HG02759 (cell line): Measurements from ENCODE around the gene ARMC6.
"Not testable (repeated sequence)": the region's sequence is repeated elsewhere in the genome, so short reads cannot be mapped to it uniquely, and the experiment has no call there.

Experiments
- ATAC-seq: cut with Tn5 transposase; IDR thresholded peaks from one replicate; pipeline ENCODE4 v1.9.1; 2021; ENCODE audit warnings: mild to moderate bottlenecking, moderate library complexity; ENCODE audit not compliant: unreplicated experiment

The ARMC6 gene

DNA sequence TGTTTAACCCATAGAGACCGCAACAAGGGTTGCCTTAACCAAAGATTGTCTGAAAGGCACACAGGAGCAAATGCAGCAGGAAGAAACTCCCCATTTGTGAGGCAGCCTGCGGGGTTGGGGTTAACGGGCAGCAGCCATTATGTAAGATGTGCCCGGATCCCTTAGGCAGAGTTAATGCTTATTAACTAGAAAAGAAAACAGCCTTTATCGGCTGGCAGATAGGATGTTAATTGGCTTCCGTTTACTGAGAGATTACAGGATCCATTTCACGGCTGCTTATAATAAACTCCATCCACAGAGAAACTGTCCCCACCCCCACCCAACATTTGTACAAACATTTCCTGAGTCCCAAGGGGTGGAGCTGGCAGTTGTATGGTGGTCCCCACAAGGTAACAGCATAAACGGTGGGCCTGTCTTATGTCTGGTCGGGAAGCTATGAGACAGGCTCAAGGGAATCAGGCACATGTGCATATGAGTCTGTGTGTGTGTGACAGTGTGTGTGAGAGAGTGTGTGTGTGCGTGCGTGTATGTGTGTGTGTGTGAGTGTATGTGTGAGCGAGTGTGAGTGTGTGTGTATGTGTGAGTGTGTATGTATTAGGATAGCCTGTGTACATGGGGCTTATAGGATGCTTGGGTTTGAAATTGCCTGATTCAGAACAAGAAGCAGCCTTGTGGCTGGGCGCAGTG lies 40.9 kb downstream of the ARMC6 start:
- ATAC-seq = no peak

DNA sequence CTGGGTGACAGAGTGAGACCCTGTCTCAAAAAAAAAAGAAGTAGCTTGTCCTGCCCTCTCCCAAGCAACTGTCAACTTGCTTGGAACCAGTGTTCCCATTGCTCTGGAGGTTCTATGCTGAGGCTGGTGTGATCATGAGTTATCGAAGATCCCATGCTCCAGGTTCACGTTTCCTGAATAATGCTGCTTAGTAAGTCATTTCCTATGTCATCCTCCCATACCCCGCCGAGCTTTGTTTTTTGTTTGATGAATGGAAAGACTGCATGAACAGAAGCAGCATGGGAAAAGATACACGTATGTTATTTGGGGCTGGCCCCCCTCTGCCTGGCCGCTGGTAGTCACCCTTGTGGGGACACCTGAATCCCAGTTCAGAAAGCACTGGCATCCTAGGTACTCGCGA lies 41.7 kb downstream of the ARMC6 start:
- no peak for ATAC-seq

DNA sequence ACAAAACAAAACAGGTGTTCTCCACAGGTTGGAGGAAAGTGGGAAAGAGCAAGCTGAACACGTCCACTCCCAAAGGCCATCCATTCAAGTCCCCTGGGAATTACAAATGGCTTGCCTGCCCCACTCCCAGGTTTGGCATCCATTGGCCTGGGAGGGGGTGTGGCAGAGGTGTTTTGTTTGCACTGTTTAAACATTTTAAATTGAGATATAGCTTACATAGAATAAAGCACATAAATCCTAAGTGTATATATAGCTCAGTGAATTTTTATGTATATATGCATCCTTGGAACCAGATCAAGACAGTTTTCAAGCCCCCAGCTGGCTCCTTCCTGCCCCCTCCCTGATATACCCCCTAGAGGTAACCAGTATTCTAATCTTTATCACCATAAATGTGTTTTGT lies 43.1 kb downstream of the ARMC6 start:
- ATAC-seq = no peak

- ATAC-seq = no peak
Measured at GRCh38 chr19:19077103-19077502, 43.7 kb downstream of the ARMC6 start.

DNA sequence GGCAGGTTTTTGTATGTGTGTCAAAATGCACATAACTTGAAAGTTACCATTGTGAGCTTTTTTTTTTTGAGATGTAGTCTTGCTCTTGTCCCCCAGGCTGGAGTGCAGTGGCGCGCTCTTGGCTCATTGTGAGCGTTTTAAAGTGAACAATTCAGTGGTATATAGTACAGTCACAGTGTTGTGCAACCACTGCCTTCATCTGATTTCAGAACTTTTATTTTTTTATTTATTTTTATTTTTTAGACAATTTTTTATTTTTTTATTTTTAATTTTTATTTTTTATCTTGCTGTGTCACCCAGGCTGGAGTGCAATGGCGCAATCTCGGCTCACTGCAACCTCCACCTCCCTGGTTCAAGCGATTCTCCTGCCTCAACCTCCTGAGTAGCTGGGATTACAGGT lies 45.4 kb downstream of the ARMC6 start:
- no peak for ATAC-seq

- ATAC-seq = no peak
Measured at GRCh38 chr19:19079571-19079970, 46.2 kb downstream of the ARMC6 start.

DNA sequence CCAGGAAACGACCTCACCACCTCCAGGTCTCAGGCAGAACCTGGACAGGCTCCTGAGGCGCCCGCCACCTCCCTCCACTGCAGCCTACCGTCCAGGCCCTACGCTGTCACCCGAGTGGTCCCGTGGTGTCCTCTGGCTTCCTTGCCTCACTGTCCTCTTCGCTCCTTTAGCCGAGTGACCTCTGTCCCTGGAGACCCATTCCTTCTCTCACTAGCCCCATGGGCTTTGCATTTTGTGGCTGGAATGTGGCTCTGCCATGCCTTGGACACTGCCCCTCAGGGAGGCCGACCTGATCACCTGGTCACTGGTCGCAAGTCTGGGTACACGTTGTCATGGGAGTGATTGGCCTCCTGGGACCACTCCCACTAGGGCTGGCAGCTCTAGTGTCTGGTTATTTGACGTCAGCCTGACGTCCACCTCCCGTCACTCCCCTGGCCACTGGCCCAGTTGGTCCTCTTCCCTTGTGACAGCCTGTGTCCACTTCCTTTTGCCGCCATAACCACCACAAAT lies 48.3 kb downstream of the ARMC6 start:
- ATAC-seq = no peak

DNA sequence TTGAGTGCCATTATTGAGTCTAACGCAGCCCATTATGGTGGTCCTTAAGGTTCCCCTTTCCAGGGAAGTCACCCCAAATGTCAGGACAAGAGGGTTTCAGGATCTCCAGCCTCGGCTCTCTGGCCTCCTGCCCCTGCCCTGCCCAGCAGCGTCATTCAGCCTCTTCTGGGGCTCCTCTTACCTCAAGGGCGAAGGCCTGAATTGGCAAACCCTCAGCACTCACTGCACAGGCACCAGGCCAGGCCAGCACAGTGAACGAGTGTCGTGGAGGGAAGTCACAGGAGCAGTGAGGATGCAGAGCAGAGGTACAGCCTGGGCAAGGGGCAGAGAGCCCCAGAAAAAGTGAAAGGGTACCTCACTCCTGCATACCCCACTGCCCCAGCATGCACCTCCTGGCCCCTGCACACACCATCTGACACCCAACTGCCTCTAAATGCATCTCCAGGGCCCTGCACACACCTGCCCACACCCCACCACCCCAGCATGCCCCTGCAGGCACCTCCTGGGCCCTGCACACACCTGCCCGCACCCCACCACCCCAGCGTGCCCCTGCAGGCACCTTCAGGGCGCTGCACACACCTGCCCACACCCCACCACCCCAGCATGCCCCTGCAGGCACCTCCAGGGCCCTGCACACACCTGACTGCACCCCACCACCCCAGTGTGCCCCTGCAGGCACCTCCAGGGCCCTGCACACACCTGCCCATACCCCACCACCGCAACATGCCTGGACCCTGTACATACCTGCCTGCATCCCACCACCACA lies 50.2 kb downstream of the ARMC6 start:
- ATAC-seq = no peak

GRCh38 chr19:19087676-19088075 lies 54.3 kb downstream of the ARMC6 start:
- no peak for ATAC-seq

DNA sequence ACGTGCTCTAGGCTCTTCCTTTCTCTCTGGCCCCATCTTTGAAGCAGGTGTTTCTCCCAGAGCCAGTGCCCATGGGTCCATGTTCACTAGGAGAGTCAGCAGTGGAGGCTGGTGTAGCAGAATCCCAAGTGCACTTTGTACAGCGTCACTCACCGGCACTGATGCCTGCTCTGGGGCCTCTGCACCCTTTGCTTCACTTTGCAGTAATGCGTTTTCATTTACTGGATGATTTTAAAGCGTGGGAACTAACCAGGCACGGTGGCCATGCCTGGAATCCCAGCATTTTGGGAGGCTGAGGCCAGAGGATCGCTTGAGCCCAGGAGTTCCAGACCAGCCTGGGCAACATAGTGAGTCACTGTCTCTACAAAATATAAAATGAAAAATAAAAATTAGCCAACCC lies 61.1 kb downstream of the ARMC6 start:
- no peak for ATAC-seq

DNA sequence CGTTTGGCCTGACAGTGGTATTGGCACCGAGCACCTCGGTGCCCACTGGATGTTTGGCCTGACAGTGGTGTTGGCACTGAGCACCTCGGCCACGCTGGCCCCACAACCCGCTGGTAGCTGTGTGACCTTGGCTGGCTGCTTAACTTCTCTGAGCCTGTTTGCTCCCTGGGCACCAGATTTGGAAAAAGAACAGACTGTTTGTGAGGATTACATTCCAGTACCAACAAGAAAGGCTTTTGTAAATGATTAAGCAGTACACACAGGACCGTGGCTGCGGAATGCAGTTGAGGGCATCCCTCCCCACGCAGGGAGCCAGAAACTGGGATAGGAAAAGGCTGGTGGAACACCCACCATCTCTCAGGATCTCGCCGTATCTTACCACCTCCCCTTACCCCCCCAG lies 62.3 kb downstream of the ARMC6 start:
- no peak for ATAC-seq

GRCh38 chr19:19096641-19097627 lies 63.5 kb downstream of the ARMC6 start:
- no peak for ATAC-seq

GRCh38 chr19:19098084-19098702 lies 64.8 kb downstream of the ARMC6 start:
- no peak for ATAC-seq

- ATAC-seq = no peak
Measured at GRCh38 chr19:19098703-19099632, 65.6 kb downstream of the ARMC6 start.

- no peak for ATAC-seq
Measured at GRCh38 chr19:19101540-19101939, 68.1 kb downstream of the ARMC6 start.

GRCh38 chr19:19102566-19102965 lies 69.2 kb downstream of the ARMC6 start:
- not testable (repeated sequence) for ATAC-seq

DNA sequence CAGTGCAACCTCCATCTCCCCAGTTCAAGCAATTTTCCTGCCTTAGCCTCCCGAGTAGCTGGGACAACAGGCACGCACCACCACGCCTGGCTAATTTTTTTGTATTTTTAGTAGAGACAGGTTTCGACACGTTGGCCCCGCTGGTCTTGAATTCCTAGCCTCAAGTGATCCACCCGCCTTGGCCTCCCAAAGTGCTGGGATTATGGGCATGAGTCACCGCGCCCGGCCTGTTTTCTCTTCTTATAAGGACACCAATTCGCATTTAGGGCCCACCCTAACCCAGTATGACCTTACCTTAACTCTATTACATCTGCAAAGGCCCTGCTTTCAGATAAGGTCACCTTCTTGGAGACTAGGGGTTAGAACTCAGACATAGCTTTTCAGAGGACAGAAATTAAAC lies 69.8 kb downstream of the ARMC6 start:
- ATAC-seq = no peak

DNA sequence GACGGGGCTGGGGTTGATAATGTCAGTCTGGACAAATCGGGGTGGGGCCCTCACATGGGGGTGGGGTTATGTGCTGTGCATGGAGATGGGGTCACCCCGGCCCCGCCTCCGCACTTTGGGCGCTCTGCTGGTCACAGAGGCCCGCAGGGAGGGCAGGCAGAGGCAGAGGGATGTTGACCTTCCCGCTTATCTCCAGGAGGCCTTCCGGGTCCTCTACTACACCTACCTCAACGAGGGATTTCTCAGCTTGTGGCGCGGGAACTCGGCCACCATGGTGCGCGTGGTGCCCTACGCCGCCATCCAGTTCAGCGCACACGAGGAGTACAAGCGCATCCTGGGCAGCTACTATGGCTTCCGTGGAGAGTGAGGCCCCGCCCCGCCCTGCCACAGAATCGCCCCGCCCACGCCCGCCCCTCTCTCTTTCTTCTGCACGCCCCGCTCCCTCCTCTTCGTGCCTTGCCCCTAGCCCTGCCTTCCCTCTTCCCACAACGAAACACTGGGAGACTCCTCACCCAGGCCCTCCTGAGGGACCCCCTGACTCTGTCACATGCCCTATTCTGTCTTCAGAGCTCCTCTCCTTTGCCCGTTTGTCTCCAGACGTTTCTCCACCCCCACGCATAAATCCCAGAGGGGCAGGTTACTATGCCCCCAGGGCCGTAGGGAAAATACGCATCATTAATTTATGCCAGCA lies 72.1 kb downstream of the ARMC6 start:
- no peak for ATAC-seq

DNA sequence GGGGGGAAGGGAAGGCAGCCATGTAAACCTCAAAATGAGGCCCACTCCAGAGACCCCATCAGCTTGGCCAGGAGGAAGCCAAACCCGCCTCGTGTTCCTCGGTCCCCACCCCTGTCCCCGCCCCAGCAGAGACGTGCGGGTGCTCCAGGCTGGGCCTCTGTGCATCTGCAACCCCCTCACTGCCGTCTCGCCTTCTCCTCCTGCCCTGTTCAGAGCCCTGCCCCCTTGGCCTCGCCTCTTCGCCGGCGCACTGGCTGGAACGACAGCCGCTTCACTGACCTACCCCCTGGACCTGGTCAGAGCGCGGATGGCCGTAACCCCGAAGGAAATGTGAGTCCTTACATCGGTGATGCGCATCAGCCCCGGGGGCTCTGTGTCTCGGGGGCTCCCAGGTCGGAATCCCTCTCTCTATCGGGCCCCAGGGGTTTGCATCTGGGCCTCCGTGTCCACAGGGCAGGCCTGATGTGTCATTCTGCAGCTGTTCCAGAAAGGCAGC lies 72.7 kb downstream of the ARMC6 start:
- ATAC-seq = no peak
